Retina (tissue), 1 donor: Measurements from ENCODE around the gene MKX.
"Not testable (repeated sequence)": the region's sequence is repeated elsewhere in the genome, so short reads cannot be mapped to it uniquely, and the experiment has no call there.

ENCODE experiments used
- DNase-seq: peaks from one replicate; pipeline ENCODE4 v3.0.0-alpha.2; 2016

MKX gene

GRCh38 chr10:27687743-27688142 is 57.9 kb downstream of the MKX start:
- no peak for DNase-seq

GRCh38 chr10:27687326-27687725 is 58.3 kb downstream of the MKX start:
- DNase-seq = no peak

- no peak for DNase-seq
Measured at GRCh38 chr10:27685681-27686080, 59.9 kb downstream of the MKX start.

GRCh38 chr10:27683226-27683625 is 62.4 kb downstream of the MKX start:
- no peak for DNase-seq

- not testable (repeated sequence) for DNase-seq
Measured at GRCh38 chr10:27681795-27682194, 63.8 kb downstream of the MKX start.

- no peak for DNase-seq
Measured at GRCh38 chr10:27680691-27681605, 64.7 kb downstream of the MKX start.

GRCh38 chr10:27680006-27680557 is 65.5 kb downstream of the MKX start:
- DNase-seq = no peak

- DNase-seq = no peak
Measured at GRCh38 chr10:27679369-27679912, 66.2 kb downstream of the MKX start.

- DNase-seq = no peak
Measured at GRCh38 chr10:27678166-27678565, 67.5 kb downstream of the MKX start.

- DNase-seq = no peak
Measured at GRCh38 chr10:27673065-27673464, 72.6 kb downstream of the MKX start.

- no peak for DNase-seq
Measured at GRCh38 chr10:27671821-27672220, 73.8 kb downstream of the MKX start.

- DNase-seq = no peak
Measured at GRCh38 chr10:27664461-27664860, 81.2 kb downstream of the MKX start.

GRCh38 chr10:27663621-27664020 is 82.0 kb downstream of the MKX start:
- no peak for DNase-seq

GRCh38 chr10:27661514-27662286 is 83.9 kb downstream of the MKX start:
- no peak for DNase-seq

GRCh38 chr10:27660711-27661110 is 84.9 kb downstream of the MKX start:
- no peak for DNase-seq

GRCh38 chr10:27660268-27660667 is 85.4 kb downstream of the MKX start:
- DNase-seq = no peak

GRCh38 chr10:27659786-27660185 is 85.8 kb downstream of the MKX start:
- DNase-seq = no peak

- no peak for DNase-seq
Measured at GRCh38 chr10:27658788-27659187, 86.8 kb downstream of the MKX start.

- no peak for DNase-seq
Measured at GRCh38 chr10:27655296-27655695, 90.3 kb downstream of the MKX start.

GRCh38 chr10:27654284-27654683 is 91.3 kb downstream of the MKX start:
- no peak for DNase-seq

GRCh38 chr10:27646604-27647175 is 98.9 kb downstream of the MKX start:
- DNase-seq = no peak

GRCh38 chr10:27646194-27646593 is 99.4 kb downstream of the MKX start:
- DNase-seq = no peak

GRCh38 chr10:27644307-27644939 is 101.2 kb downstream of the MKX start:
- no peak for DNase-seq
